Progenitor cell of endocrine pancreas (in vitro differentiated cells): ENCODE results near the gene SIGLECL1. TPM values are rescaled to one million over a fixed set of nuclear protein-coding genes. Genes with fewer than 3 reads are reported as not detected.

Experiments used
- DNase-seq: peaks from one replicate; pipeline ENCODE4 v3.0.0; 2021; ENCODE audit warnings: low spot score; ENCODE audit not compliant: unreplicated experiment
- H3K27ac Mint-ChIP-seq: 2 replicates; pipeline ENCODE4 v1.8.0; 2021; ENCODE audit warnings: mild to moderate bottlenecking, moderate library complexity, mixed read lengths
- H3K27me3 Mint-ChIP-seq: 2 replicates; pipeline ENCODE4 v1.8.0; 2021; ENCODE audit warnings: mixed read lengths
- H3K36me3 Mint-ChIP-seq: 2 replicates; pipeline ENCODE4 v1.8.0; 2022; ENCODE audit warnings: mixed read lengths; ENCODE audit not compliant: insufficient read depth
- H3K4me1 Mint-ChIP-seq: 2 replicates; pipeline ENCODE4 v1.8.0; 2021; ENCODE audit warnings: low read depth, mixed read lengths
- H3K4me3 Mint-ChIP-seq: 2 replicates; pipeline ENCODE4 v1.8.0; 2021; ENCODE audit warnings: low read depth, mild to moderate bottlenecking, moderate library complexity, mixed read lengths
- H3K9me3 Mint-ChIP-seq: 2 replicates; pipeline ENCODE4 v1.8.0; 2021; ENCODE audit warnings: low read depth, mixed read lengths
- microRNA-seq: library from miRNA; unstranded; fragments of <30 nt; microRNA quantifications from one replicate; pipeline ENCODE4 v1.1.0, GENCODE V29; 2020; ENCODE audit warnings: borderline number of aligned reads; ENCODE audit not compliant: unreplicated experiment
- total RNA-seq: library from RNA; stranded (reverse); gene quantifications from 2 replicates; pipeline ENCODE4 v1.2.1, GENCODE V29; 2021
- TF ChIP-seq, protein P1 (sequence below): fragments of 200-600 bp; sonication (generic); IDR thresholded peaks from one replicate; pipeline ENCODE4 v1.5.0; 2021; ENCODE audit warnings: antibody characterized with exemption, mild to moderate bottlenecking; ENCODE audit not compliant: unreplicated experiment

Gene SIGLECL1
- total RNA-seq, 1 donor from 2014 or later, result not detected

- Mint-ChIP-seq H3K27me3 (peaks cover 3% of the 10 kb centered on the region), H3K36me3 (peaks cover 5% of the 10 kb centered on the region)
These were observed 65.8 kb downstream of the SIGLECL1 start for GRCh38 chr19:51316688-51317087.

DNA sequence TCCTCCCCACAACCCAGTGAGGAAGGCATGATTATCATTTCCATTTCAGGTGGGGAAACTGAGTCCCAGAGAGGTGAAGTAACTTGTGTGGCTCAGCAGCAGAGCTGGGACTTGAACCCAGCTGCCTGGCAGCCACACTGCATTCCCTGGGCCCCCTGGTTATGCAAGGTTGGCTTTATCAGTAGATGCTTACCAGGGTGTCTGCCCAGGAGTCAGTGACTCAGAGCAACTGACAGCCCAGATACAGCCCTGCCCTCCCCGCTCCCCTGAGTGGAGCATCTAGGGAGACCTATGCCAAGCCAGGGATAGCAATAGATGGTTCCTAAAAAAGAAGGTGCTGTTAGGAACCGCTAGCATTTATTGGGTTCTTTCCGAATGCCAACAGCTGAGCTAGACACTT is 66.5 kb downstream of the SIGLECL1 start:
- no peak for DNase-seq
- Mint-ChIP-seq H3K27me3 (peaks cover 3% of the 10 kb centered on the region), H3K27ac (no peak overlapping the region), H3K9me3 (no peaks in the 10 kb centered on the region), H3K4me3 (no peak overlapping the region), H3K4me1 (peaks cover 8% of the 10 kb centered on the region), H3K36me3 (peaks cover 5% of the 10 kb centered on the region)
- TF ChIP-seq, protein P1, sequence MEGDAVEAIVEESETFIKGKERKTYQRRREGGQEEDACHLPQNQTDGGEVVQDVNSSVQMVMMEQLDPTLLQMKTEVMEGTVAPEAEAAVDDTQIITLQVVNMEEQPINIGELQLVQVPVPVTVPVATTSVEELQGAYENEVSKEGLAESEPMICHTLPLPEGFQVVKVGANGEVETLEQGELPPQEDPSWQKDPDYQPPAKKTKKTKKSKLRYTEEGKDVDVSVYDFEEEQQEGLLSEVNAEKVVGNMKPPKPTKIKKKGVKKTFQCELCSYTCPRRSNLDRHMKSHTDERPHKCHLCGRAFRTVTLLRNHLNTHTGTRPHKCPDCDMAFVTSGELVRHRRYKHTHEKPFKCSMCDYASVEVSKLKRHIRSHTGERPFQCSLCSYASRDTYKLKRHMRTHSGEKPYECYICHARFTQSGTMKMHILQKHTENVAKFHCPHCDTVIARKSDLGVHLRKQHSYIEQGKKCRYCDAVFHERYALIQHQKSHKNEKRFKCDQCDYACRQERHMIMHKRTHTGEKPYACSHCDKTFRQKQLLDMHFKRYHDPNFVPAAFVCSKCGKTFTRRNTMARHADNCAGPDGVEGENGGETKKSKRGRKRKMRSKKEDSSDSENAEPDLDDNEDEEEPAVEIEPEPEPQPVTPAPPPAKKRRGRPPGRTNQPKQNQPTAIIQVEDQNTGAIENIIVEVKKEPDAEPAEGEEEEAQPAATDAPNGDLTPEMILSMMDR, result no peak

More at GRCh38 chr19:51316688-51317087, 65.8 kb downstream of the SIGLECL1 start:
- no peak for DNase-seq
- Mint-ChIP-seq H3K27ac (no peak overlapping the region), H3K9me3 (no peaks in the 10 kb centered on the region), H3K4me3 (no peak overlapping the region), H3K4me1 (peaks cover 10% of the 10 kb centered on the region)
- TF ChIP-seq, protein P1, result no peak

- Mint-ChIP-seq H3K4me3 (no peak overlapping the region), H3K27me3 (peaks cover 3% of the 10 kb centered on the region), H3K27ac (no peak overlapping the region), H3K4me1 (peaks cover 7% of the 10 kb centered on the region), H3K9me3 (no peaks in the 10 kb centered on the region), H3K36me3 (peaks cover 5% of the 10 kb centered on the region)
- DNase-seq, result no peak
- TF ChIP-seq, protein P1, result no peak
These were observed 67.1 kb downstream of the SIGLECL1 start for GRCh38 chr19:51317968-51318367.

Small RNA genes within 50 kb of the gene (microRNA-seq; reads per million reads assigned to microRNA genes)
- not detected for gene MIR8074

Other genes with a start within 250 kb of the SIGLECL1 start
- gene KLK8, start 249.5 kb upstream of the SIGLECL1 start, total RNA-seq, result not detected in 2 replicates
- gene KLK10, start 231.4 kb upstream of the SIGLECL1 start, total RNA-seq, result not detected in 2 replicates
- gene KLK11, start 224.5 kb upstream of the SIGLECL1 start, total RNA-seq, result not detected in 2 replicates
- 0.44 and 1.0 TPM in 2 replicates for gene KLK12, start 216.1 kb upstream of the SIGLECL1 start, total RNA-seq
- gene KLK13, start 186.0 kb upstream of the SIGLECL1 start, total RNA-seq, result 1.1 and 1.6 TPM in 2 replicates
- gene KLK14, start 168.2 kb upstream of the SIGLECL1 start, total RNA-seq, result 0.62 and 0.89 TPM in 2 replicates
- gene CTU1, start 142.7 kb upstream of the SIGLECL1 start, total RNA-seq, result 7.4 and 7.8 TPM in 2 replicates
- not detected in 2 replicates for gene SIGLEC9, start 126.2 kb upstream of the SIGLECL1 start, total RNA-seq
- gene SIGLEC7, start 108.8 kb upstream of the SIGLECL1 start, total RNA-seq, result not detected in 2 replicates
- not detected in 2 replicates for gene CD33, start 26.0 kb upstream of the SIGLECL1 start, total RNA-seq
- gene IGLON5, start 60.6 kb downstream of the SIGLECL1 start, total RNA-seq, result 44.8 and 44.9 TPM in 2 replicates
- gene VSIG10L, start 91.1 kb downstream of the SIGLECL1 start, total RNA-seq, result 6.3 and 7.0 TPM in 2 replicates
- gene ETFB, start 115.3 kb downstream of the SIGLECL1 start, total RNA-seq, result 63.2 and 69.5 TPM in 2 replicates
- gene CLDND2, start 117.9 kb downstream of the SIGLECL1 start, total RNA-seq, result 0.73 and 1.4 TPM in 2 replicates
- gene NKG7, start 121.6 kb downstream of the SIGLECL1 start, total RNA-seq, result not detected in 2 replicates
- gene LIM2, start 136.9 kb downstream of the SIGLECL1 start, total RNA-seq, result not detected in 2 replicates
- 0.53 and 0.98 TPM in 2 replicates for gene C19orf84, start 139.5 kb downstream of the SIGLECL1 start, total RNA-seq
- gene SIGLEC10, start 166.6 kb downstream of the SIGLECL1 start, total RNA-seq, result not detected in 2 replicates
- gene SIGLEC8, start 207.4 kb downstream of the SIGLECL1 start, total RNA-seq, result not detected in 2 replicates
- not detected in 2 replicates for gene CEACAM18, start 227.5 kb downstream of the SIGLECL1 start, total RNA-seq